ENCODE results near the gene SLAMF6.
"Not testable (repeated sequence)": the region's sequence is repeated elsewhere in the genome, so short reads cannot be mapped to it uniquely, and the experiment has no call there.

SLAMF6 gene

GRCh38 chr1:160486453-160486852 is 36.6 kb downstream of the SLAMF6 start:
- Histone ChIP-seq H3K4me1 (ENCODE audit: insufficient read depth, low read length) (peaks cover 13% of the 10 kb centered on the region), H3K9ac (ENCODE audit: low read depth, low read length) (0 out of 2 replicates have a peak overlapping the region, but pooled peaks have one; percentile 33), H3K27ac (ENCODE audit: low read depth, low read length) (peak overlapping the region; percentile 59; the same call in 1 of the 2 replicates), H3K9me3 (ENCODE audit: insufficient read depth, low read depth, low read length) (peaks cover 7% of the 10 kb centered on the region; the same call in 1 of the 2 replicates), H3K36me3 (ENCODE audit: insufficient read depth, low read length) (no peaks in the 10 kb centered on the region), H3K4me3 (ENCODE audit: low read length) (no peak overlapping the region), H3K27me3 (ENCODE audit: insufficient read depth, low read length) (no peaks in the 10 kb centered on the region)
- 36% methylated on average over 4 of the region's 4 CpGs for WGBS

- no peak overlapping the region for H3K9ac ChIP-seq (ENCODE audit: low read depth, low read length)
- no peaks in the 10 kb centered on the region for H3K27me3 ChIP-seq (ENCODE audit: insufficient read depth, low read length)
- H3K27ac ChIP-seq (ENCODE audit: low read depth, low read length) = no peak overlapping the region
- peaks cover 15% of the 10 kb centered on the region for H3K9me3 ChIP-seq (ENCODE audit: insufficient read depth, low read depth, low read length)
- no peak overlapping the region for H3K4me3 ChIP-seq (ENCODE audit: low read length)
- H3K36me3 ChIP-seq (ENCODE audit: insufficient read depth, low read length) = no peaks in the 10 kb centered on the region
- WGBS = 93% methylated on average over 2 of the region's 2 CpGs
- peaks cover 9% of the 10 kb centered on the region for H3K4me1 ChIP-seq (ENCODE audit: insufficient read depth, low read length)
These were observed 39.4 kb downstream of the SLAMF6 start for GRCh38 chr1:160483505-160484185.

GRCh38 chr1:160481979-160482596 is 41.0 kb downstream of the SLAMF6 start:
- Histone ChIP-seq H3K27ac (ENCODE audit: low read depth, low read length) (no peak overlapping the region), H3K27me3 (ENCODE audit: insufficient read depth, low read length) (no peaks in the 10 kb centered on the region), H3K4me3 (ENCODE audit: low read length) (no peak overlapping the region), H3K36me3 (ENCODE audit: insufficient read depth, low read length) (no peaks in the 10 kb centered on the region), H3K9me3 (ENCODE audit: insufficient read depth, low read depth, low read length) (peaks cover 15% of the 10 kb centered on the region), H3K4me1 (ENCODE audit: insufficient read depth, low read length) (peaks cover 6% of the 10 kb centered on the region), H3K9ac (ENCODE audit: low read depth, low read length) (no peak overlapping the region)
- 90% methylated on average over 1 of the region's 1 CpG for WGBS

DNA sequence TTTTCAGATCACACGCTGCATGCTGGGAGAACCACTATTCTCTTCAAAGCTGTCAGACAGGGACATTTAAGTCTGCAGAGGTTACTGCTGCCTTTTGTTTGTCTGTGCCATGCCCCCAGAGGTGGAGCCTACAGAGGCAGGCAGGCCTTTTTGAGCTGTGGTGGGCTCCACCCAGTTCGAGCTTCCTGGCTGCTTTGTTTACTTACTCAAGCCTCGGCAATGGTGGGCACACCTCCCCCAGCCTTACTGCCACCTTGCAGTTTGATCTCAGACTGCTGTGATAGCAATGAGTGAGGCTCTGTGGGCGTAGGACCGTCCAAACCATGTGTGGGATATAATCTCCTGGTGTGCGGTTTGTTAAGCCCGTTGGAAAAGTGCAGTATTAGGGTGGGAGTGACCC is 42.3 kb downstream of the SLAMF6 start:
- H3K9ac ChIP-seq (ENCODE audit: low read depth, low read length); H3K4me3 ChIP-seq (ENCODE audit: low read length); H3K36me3 ChIP-seq (ENCODE audit: insufficient read depth, low read length); H3K27me3 ChIP-seq (ENCODE audit: insufficient read depth, low read length); H3K27ac ChIP-seq (ENCODE audit: low read depth, low read length); H3K4me1 ChIP-seq (ENCODE audit: insufficient read depth, low read length): not testable (repeated sequence)
- H3K9me3 ChIP-seq (ENCODE audit: insufficient read depth, low read depth, low read length) = peaks cover 15% of the 10 kb centered on the region
- WGBS = 97% methylated on average over 7 of the region's 7 CpGs

DNA sequence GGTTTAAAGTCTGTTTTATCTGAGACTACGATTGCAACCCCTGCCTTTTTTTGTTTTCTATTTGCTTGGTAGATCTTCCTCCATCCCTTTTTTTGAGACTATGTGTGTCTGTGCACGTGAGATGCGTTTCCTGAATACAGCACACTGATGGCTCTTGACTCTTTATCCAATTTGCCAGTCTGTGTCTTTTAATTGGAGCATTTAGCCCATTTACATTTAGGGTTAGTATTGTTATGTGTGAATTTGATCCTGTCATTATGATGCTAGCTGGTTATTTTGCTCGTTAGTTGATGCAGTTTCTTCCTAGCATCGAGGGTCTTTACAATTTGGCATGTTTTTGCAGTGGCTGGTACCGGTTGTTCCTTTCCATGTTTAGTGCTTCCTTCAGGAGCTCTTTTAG is 44.0 kb downstream of the SLAMF6 start:
- peaks cover 15% of the 10 kb centered on the region for H3K9me3 ChIP-seq (ENCODE audit: insufficient read depth, low read depth, low read length)
- not testable (repeated sequence) for H3K4me1 ChIP-seq (ENCODE audit: insufficient read depth, low read length); H3K9ac ChIP-seq (ENCODE audit: low read depth, low read length); H3K4me3 ChIP-seq (ENCODE audit: low read length); H3K27ac ChIP-seq (ENCODE audit: low read depth, low read length); H3K36me3 ChIP-seq (ENCODE audit: insufficient read depth, low read length); H3K27me3 ChIP-seq (ENCODE audit: insufficient read depth, low read length)
- 90% methylated on average over 5 of the region's 6 CpGs for WGBS

GRCh38 chr1:160474392-160475242 is 48.4 kb downstream of the SLAMF6 start:
- H3K4me3 ChIP-seq (ENCODE audit: low read length) = no peak overlapping the region
- H3K27ac ChIP-seq (ENCODE audit: low read depth, low read length) = no peak overlapping the region
- H3K9me3 ChIP-seq (ENCODE audit: insufficient read depth, low read depth, low read length) = no peaks in the 10 kb centered on the region
- no peak overlapping the region for H3K9ac ChIP-seq (ENCODE audit: low read depth, low read length)
- no peaks in the 10 kb centered on the region for H3K36me3 ChIP-seq (ENCODE audit: insufficient read depth, low read length)
- no peaks in the 10 kb centered on the region for H3K27me3 ChIP-seq (ENCODE audit: insufficient read depth, low read length)
- H3K4me1 ChIP-seq (ENCODE audit: insufficient read depth, low read length) = no peaks in the 10 kb centered on the region
- 91% methylated on average over 1 of the region's 1 CpG for WGBS

DNA sequence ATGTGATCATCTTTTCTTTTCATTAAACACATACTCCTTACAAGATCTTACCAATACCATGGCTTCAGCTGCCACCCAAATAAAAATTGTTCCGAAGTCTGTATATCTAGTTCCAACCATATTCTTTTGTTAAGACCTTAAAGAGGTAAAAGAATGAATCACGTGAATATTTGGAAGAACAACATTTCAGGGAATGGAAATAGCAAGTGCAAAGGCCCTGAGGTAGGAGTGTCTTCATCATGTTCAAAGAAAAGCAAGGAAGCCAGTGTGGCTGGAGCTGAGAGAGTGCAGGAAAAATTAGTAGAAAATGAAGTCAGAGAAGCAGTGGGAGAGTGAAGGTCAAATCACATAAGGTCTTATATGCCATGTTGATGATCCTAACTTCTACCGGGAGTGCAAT is 50.9 kb downstream of the SLAMF6 start:
- Histone ChIP-seq H3K27ac (ENCODE audit: low read depth, low read length) (no peak overlapping the region), H3K9ac (ENCODE audit: low read depth, low read length) (no peak overlapping the region), H3K36me3 (ENCODE audit: insufficient read depth, low read length) (no peaks in the 10 kb centered on the region), H3K4me1 (ENCODE audit: insufficient read depth, low read length) (no peaks in the 10 kb centered on the region), H3K4me3 (ENCODE audit: low read length) (no peak overlapping the region), H3K9me3 (ENCODE audit: insufficient read depth, low read depth, low read length) (no peaks in the 10 kb centered on the region), H3K27me3 (ENCODE audit: insufficient read depth, low read length) (no peaks in the 10 kb centered on the region)
- 92% methylated on average over 3 of the region's 3 CpGs for WGBS

- no peaks in the 10 kb centered on the region for H3K36me3 ChIP-seq (ENCODE audit: insufficient read depth, low read length)
- no peaks in the 10 kb centered on the region for H3K9me3 ChIP-seq (ENCODE audit: insufficient read depth, low read depth, low read length)
- H3K4me3 ChIP-seq (ENCODE audit: low read length) = no peak overlapping the region
- H3K27me3 ChIP-seq (ENCODE audit: insufficient read depth, low read length) = no peaks in the 10 kb centered on the region
- H3K4me1 ChIP-seq (ENCODE audit: insufficient read depth, low read length) = no peaks in the 10 kb centered on the region
- 95% methylated on average over 1 of the region's 1 CpG for WGBS
- H3K27ac ChIP-seq (ENCODE audit: low read depth, low read length) = no peak overlapping the region
- H3K9ac ChIP-seq (ENCODE audit: low read depth, low read length) = no peak overlapping the region
These were observed 51.8 kb downstream of the SLAMF6 start for GRCh38 chr1:160471253-160471652.

GRCh38 chr1:160467576-160467975 is 55.5 kb downstream of the SLAMF6 start:
- Histone ChIP-seq H3K36me3 (ENCODE audit: insufficient read depth, low read length) (no peaks in the 10 kb centered on the region), H3K27me3 (ENCODE audit: insufficient read depth, low read length) (no peaks in the 10 kb centered on the region), H3K27ac (ENCODE audit: low read depth, low read length) (no peak overlapping the region), H3K9ac (ENCODE audit: low read depth, low read length) (no peak overlapping the region), H3K4me1 (ENCODE audit: insufficient read depth, low read length) (no peaks in the 10 kb centered on the region), H3K4me3 (ENCODE audit: low read length) (no peak overlapping the region), H3K9me3 (ENCODE audit: insufficient read depth, low read depth, low read length) (no peaks in the 10 kb centered on the region)

- 96% methylated on average over 2 of the region's 2 CpGs for WGBS
- Histone ChIP-seq H3K9me3 (ENCODE audit: insufficient read depth, low read depth, low read length) (no peaks in the 10 kb centered on the region), H3K9ac (ENCODE audit: low read depth, low read length) (no peak overlapping the region), H3K4me1 (ENCODE audit: insufficient read depth, low read length) (no peaks in the 10 kb centered on the region), H3K27ac (ENCODE audit: low read depth, low read length) (no peak overlapping the region), H3K4me3 (ENCODE audit: low read length) (no peak overlapping the region), H3K36me3 (ENCODE audit: insufficient read depth, low read length) (no peaks in the 10 kb centered on the region), H3K27me3 (ENCODE audit: insufficient read depth, low read length) (no peaks in the 10 kb centered on the region)
These were observed 56.1 kb downstream of the SLAMF6 start for GRCh38 chr1:160466961-160467360.

DNA sequence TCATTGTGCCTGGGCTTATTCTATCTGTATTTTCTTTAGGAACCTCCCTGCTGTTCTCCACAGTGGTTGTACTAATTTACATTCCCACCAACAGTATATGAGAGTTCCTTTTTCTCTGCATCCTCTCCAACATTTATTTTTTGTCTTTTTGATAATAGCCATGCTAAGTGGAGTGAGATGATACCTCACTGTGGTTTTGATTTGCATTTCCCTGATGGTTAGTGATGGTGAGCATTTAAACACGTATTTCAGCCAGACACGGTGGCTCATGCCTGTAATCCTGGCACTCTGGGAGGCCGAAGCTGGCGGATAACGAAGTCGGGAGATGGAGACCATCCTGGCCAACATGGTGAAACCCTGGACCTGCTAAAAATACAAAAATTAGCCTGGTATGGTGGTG is 57.9 kb downstream of the SLAMF6 start:
- Histone ChIP-seq H3K4me3 (ENCODE audit: low read length) (no peak overlapping the region), H3K36me3 (ENCODE audit: insufficient read depth, low read length) (no peaks in the 10 kb centered on the region), H3K27me3 (ENCODE audit: insufficient read depth, low read length) (no peaks in the 10 kb centered on the region), H3K27ac (ENCODE audit: low read depth, low read length) (no peak overlapping the region), H3K4me1 (ENCODE audit: insufficient read depth, low read length) (peaks cover 9% of the 10 kb centered on the region; the same call in 1 of the 2 replicates), H3K9me3 (ENCODE audit: insufficient read depth, low read depth, low read length) (no peaks in the 10 kb centered on the region), H3K9ac (ENCODE audit: low read depth, low read length) (no peak overlapping the region)
- 93% methylated on average over 6 of the region's 6 CpGs for WGBS

Measured in HUES64 (cell line).